NCI-H2081 treated with DMSO at 0.1 percent for 48 hours (cell line): ENCODE results near the gene SLC25A48.

ENCODE experiments used
- DNase-seq: peaks from one replicate; lab custom pipeline; 2025; lab: John Stamatoyannopoulos, UW

The SLC25A48 gene

DNA sequence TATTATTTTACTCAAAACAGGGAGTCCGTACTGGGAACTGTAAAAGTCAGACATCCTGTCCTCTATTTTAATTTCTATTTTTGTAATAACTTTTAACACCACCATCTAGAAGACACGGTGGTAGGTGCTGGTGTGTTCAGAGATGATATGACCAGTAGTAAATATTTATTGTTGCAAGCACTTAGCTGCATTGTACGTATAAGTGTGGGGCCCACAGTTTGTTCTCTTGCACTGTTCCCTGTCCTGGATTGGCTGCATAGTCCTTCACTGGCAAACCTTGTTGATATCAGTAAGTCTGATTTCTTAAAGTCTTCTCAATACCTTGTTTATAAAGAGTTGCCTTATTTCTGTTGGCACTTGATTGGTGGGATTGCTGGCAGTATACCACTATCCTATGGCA is 85.7 kb downstream of the SLC25A48 start:
- no peak for DNase-seq

DNA sequence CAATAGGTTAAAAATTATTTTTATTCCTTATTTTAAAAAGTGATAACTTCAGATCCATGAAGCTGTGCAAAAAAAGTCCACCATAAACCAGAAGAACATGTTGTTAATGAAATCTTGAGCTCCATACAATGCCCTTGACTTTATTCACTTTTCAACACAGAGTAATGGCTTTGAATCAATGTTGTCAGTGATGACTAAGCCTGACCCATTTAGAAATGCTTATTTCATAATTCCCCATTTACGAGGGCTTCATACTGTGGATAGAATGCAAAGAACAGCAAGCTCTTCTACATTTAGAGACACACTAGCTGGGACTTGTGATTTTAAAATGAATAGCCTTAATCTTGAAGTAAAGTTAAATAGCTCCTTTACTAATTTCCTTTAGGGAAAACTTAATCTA is 86.9 kb downstream of the SLC25A48 start:
- DNase-seq, result no peak

DNA sequence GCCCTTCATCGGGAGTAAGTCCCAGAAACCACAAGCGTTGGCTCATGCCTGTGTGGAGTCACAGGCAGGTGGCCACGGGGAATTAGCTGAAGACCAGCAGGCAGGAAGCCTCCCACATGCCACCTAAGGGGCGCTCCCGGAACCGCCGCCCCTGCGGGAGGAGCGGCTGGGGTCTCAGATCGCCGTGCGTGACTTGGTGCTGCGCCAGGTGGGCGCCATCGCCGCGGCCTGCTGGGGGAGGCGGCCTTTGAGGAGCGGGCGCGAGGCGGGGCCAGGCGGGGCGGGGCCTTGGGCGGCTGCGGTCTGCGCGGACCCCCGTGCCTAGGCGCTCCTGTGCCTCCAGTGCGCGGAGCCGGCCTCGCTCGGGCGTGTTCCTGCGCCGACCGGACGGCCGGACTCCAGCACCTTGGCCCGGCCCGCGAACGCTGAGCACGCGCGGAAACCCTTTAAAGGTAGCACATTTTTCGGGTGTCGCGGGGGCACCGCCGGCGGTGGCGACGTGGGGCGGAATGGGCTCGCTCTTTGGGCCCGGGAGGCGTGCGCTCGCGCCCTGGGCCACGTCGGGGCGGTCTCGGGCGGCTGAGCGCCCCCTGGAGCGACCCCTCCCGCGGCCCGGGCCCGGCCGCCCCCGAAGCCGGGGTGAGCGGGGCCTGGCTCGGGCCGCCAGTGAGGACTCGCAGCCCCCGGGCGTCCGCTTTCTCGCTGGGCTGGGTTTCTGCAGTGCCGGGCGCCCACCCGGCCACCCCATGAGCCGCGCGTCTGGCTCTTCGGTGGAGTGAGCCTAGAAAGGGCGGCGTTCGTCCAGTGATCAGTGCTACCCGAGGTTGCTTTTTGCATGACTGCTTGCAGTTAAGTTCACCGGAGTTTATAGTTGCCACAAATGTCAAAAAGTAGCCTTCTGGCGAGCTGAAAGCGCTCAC is 95.8 kb downstream of the SLC25A48 start:
- no peak for DNase-seq

DNA sequence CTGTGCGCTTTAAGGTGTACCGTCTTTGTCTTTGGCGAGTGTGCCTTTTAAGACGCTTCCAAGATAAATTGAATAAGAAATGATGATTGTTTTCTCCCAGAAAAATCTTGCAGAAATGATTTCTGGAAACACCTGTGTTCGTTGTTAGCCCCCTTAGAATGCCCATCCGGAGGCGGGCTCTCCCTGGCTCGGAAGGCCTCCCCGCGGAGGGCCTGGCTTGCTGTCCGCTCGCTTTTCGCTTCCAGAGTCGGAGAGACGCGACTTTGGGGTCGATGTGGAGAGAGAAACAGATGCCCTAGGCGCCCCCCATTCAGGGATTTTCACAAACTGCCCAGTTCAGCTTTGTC is 96.5 kb downstream of the SLC25A48 start:
- no peak for DNase-seq

DNA sequence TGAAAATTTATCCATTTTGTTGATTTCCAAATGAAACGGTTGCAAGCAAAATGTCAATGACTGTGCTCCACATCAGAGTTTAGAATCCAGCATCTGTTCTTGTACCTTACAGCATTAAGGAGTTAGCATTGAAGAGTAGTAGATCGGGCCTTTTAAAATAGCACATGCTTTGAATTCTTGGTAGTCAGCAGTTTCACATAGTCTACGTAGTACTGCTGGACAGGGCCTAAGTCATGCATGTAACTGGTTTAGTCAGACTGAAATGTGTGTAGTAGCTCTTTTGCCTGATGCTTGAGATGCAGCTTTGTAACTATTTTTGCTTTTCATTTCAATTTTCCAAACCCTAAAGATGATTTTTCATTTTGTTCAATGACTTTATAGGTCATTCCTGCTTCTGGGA is 100.5 kb downstream of the SLC25A48 start:
- DNase-seq, result no peak

DNA sequence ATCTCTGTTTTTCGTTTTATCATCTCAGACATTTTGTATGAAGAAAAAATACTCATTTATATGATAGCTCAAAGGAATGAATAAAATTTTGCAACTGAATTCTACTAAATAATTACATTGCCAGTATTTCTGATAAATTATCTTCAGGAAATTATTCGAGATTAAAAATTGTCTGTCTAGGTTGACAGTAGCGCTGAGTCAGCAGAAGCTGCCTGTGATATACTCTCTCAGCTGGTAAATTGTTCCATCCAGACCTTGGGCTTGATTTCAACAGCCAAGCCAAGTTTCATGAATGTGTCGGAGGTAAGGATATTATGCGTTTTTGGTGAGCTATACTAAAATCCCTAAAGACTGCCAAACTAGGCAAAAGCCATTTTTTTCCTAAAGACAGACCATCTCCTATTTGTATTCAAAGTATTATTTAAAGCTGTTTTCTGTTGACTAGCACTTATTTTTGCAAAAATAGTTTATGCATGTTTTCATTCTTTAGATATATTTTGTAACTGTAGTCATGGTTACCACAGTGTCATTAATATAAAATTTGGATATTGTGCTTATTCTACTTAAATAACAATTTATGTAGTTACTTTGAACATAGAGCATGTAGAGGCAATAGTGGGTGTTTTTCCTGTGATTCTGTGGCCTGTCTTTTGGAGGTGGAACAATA is 102.9 kb downstream of the SLC25A48 start:
- no peak for DNase-seq
